ENCODE results near the gene PNPLA3. TPM values are rescaled to one million over a fixed set of nuclear protein-coding genes. Genes with fewer than 3 reads are reported as not detected.

Gene PNPLA3
- polyA plus RNA-seq, 1 of the 3 experiments (the other 2 are of a cell fraction): 3.2 TPM

DNA sequence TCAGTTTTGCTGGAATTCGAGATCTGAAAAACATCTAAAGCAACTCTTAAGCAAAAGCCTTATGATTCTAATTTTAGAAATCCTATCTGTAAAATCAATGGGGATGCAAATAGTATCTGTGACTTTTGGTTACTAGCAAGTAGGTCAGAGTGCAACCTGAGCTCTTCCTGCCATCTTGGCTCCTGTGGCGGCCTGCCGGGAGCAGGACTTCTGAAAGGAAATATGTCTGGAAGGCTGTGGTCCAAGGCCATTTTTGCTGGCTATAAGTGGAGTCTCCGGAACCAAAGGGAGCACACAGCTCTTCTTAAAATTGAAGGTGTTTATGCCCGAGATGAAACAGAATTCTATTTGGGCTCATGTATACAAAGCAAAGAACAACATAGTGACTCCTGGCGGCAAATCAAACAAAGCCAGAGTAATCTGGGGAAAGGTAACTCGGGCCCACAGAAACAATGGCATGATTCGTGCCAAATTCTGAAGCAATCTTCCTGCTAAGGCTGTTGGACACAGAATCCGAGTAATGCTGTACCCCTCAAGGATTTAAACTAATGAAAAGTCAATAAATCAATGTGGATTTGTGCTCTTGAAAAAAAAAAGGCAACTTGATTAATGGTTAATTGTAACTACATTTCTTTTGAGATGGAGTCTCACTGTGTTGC lies 33.3 kb downstream of the PNPLA3 start:
- peaks cover 19% of the 10 kb centered on the region for H3F3A ChIP-seq (replicated peaks; ENCODE audit: insufficient read depth)
- no peaks in the 10 kb centered on the region for H3K27me3 ChIP-seq (ENCODE audit: insufficient read depth)
- H3K9ac ChIP-seq: no peak overlapping the region; the same call in 1 of the 2 replicates
- no peak overlapping the region for H3K27ac ChIP-seq (ENCODE audit: low read depth in 2 of 2, low read length in 1 of 2)
- CTCF ChIA-PET: interaction anchor here (0.7 to 1.4 kb wide), 2 partner anchors 36 to 125 kb away, joined by 3 read pairs; no protein-coding TSS in a partner anchor
- no peak for DNase-seq
- H3K4me2 ChIP-seq: peak overlapping the region; percentile 96
- no peak overlapping the region for H2AFZ ChIP-seq (ENCODE audit: low read depth)
- peaks cover 15% of the 10 kb centered on the region; the same call in 1 of the 2 replicates for H4K20me1 ChIP-seq (ENCODE audit: insufficient read depth)
- TF ChIP-seq, protein P1, sequence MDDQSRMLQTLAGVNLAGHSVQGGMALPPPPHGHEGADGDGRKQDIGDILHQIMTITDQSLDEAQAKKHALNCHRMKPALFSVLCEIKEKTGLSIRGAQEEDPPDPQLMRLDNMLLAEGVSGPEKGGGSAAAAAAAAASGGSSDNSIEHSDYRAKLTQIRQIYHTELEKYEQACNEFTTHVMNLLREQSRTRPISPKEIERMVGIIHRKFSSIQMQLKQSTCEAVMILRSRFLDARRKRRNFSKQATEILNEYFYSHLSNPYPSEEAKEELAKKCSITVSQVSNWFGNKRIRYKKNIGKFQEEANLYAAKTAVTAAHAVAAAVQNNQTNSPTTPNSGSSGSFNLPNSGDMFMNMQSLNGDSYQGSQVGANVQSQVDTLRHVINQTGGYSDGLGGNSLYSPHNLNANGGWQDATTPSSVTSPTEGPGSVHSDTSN (IDR thresholded peaks at IDR 0.05): no peak
- no peak for TF ChIP-seq FOSL2 (IDR thresholded peaks at IDR 0.05; ENCODE audit: borderline replicate concordance, low read depth)
- TF ChIP-seq, protein P2, sequence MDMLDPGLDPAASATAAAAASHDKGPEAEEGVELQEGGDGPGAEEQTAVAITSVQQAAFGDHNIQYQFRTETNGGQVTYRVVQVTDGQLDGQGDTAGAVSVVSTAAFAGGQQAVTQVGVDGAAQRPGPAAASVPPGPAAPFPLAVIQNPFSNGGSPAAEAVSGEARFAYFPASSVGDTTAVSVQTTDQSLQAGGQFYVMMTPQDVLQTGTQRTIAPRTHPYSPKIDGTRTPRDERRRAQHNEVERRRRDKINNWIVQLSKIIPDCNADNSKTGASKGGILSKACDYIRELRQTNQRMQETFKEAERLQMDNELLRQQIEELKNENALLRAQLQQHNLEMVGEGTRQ (IDR thresholded peaks at IDR 0.05; ENCODE audit: borderline replicate concordance, low read depth, low read length): no peak
- TF ChIP-seq GATA2 (CRISPR knock-in tag; IDR thresholded peaks at IDR 0.05): no peak
- TF ChIP-seq TCF12 (IDR thresholded peaks at IDR 0.05): no peak
- TF ChIP-seq SIN3A (IDR thresholded peaks at IDR 0.05; ENCODE audit: borderline replicate concordance, low read depth, low read length): no peak
- H3K9me2 ChIP-seq: no peaks in the 10 kb centered on the region
- peak overlapping the region; percentile 86 to 89; a peak in 3 of 4 replicates for H3K4me3 ChIP-seq (ENCODE audit: low read depth in 2 of 2, low read length in 1 of 2)
- H3K79me2 ChIP-seq (ENCODE audit: insufficient read depth): peaks cover 61% of the 10 kb centered on the region
- POLR2A ChIA-PET: no interaction called here
- no peaks in the 10 kb centered on the region for H3K9me3 ChIP-seq
- WGBS (ENCODE audit: low lambda C conversion rate): 83% methylated on average over 9 of the region's 9 CpGs
- H3K36me3 ChIP-seq (replicated peaks in 1 of 2; ENCODE audit: control insufficient read depth in 1 of 2, insufficient read depth in 2 of 2, low read length in 1 of 2): peaks cover 0 to 6% of the 10 kb centered on the region in 2 experiments
- peaks cover 8 to 17% of the 10 kb centered on the region in 2 experiments; a peak in 3 of 4 replicates for H3K4me1 ChIP-seq (ENCODE audit: control insufficient read depth in 1 of 2, insufficient read depth in 2 of 2, low read depth in 1 of 2, low read length in 1 of 2)

DNA sequence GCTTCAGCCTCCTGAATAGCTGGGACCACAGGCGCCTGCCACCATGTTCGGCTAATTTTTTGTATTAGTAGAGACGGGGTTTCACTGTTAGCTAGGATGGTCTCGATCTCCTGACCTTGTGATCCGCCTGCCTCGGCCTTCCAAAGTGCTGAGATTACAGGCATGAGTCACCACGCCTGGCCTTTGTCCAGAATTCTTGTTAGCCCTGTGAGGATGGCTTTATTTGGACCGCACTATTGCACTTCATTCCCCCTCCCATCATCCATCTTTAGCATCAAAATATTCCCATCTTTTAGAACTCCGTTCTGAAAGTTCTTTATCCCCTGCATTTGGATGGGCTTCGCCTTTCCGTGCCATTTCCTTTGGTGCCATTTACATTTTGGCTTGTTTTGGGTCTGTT lies 34.3 kb downstream of the PNPLA3 start:
- H2AFZ ChIP-seq (ENCODE audit: low read depth): no peak overlapping the region
- H3K9ac ChIP-seq: no peak overlapping the region
- no peak overlapping the region for H3K4me2 ChIP-seq
- H3K79me2 ChIP-seq (ENCODE audit: insufficient read depth): peaks cover 66% of the 10 kb centered on the region
- ChIA-PET CTCF (interaction anchor here (1.4 kb wide), 1 partner anchor 124 kb away, joined by 3 read pairs; no protein-coding TSS in a partner anchor), POLR2A (no interaction called here)
- no peak for TF ChIP-seq SIN3A (IDR thresholded peaks at IDR 0.05; ENCODE audit: borderline replicate concordance, low read depth, low read length)
- TF ChIP-seq GATA2 (CRISPR knock-in tag; IDR thresholded peaks at IDR 0.05): no peak
- TF ChIP-seq, protein P2 (IDR thresholded peaks at IDR 0.05; ENCODE audit: borderline replicate concordance, low read depth, low read length): no peak
- TF ChIP-seq, protein P3, sequence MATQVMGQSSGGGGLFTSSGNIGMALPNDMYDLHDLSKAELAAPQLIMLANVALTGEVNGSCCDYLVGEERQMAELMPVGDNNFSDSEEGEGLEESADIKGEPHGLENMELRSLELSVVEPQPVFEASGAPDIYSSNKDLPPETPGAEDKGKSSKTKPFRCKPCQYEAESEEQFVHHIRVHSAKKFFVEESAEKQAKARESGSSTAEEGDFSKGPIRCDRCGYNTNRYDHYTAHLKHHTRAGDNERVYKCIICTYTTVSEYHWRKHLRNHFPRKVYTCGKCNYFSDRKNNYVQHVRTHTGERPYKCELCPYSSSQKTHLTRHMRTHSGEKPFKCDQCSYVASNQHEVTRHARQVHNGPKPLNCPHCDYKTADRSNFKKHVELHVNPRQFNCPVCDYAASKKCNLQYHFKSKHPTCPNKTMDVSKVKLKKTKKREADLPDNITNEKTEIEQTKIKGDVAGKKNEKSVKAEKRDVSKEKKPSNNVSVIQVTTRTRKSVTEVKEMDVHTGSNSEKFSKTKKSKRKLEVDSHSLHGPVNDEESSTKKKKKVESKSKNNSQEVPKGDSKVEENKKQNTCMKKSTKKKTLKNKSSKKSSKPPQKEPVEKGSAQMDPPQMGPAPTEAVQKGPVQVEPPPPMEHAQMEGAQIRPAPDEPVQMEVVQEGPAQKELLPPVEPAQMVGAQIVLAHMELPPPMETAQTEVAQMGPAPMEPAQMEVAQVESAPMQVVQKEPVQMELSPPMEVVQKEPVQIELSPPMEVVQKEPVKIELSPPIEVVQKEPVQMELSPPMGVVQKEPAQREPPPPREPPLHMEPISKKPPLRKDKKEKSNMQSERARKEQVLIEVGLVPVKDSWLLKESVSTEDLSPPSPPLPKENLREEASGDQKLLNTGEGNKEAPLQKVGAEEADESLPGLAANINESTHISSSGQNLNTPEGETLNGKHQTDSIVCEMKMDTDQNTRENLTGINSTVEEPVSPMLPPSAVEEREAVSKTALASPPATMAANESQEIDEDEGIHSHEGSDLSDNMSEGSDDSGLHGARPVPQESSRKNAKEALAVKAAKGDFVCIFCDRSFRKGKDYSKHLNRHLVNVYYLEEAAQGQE (IDR thresholded peaks at IDR 0.05; ENCODE audit: low read depth, low read length): no peak
- TF ChIP-seq MXI1 (IDR thresholded peaks at IDR 0.05; ENCODE audit: low read depth, low read length): no peak
- TF ChIP-seq NRF1 (IDR thresholded peaks at IDR 0.05; ENCODE audit: low read depth, low read length): no peak
- no peak for TF ChIP-seq ELF1 (IDR thresholded peaks at IDR 0.05)
- no peak for TF ChIP-seq CHD2 (IDR thresholded peaks at IDR 0.05; ENCODE audit: low read length, partially characterized antibody)
- TF ChIP-seq POLR2AphosphoS5 (IDR thresholded peaks at IDR 0.05; ENCODE audit: low read depth, low read length): no peak
- no peak for TF ChIP-seq MEF2A (IDR thresholded peaks at IDR 0.05; ENCODE audit: borderline replicate concordance, low read depth)
- no peak for TF ChIP-seq EZH2phosphoT487 (IDR thresholded peaks at IDR 0.05; ENCODE audit: borderline replicate concordance, low read depth)
- no peak for TF ChIP-seq RXRA (IDR thresholded peaks at IDR 0.05; ENCODE audit: borderline replicate concordance, low read depth)
- H3F3A ChIP-seq (replicated peaks; ENCODE audit: insufficient read depth): peaks cover 19% of the 10 kb centered on the region
- no peaks in the 10 kb centered on the region for H3K9me2 ChIP-seq
- no peak overlapping the region for H3K27ac ChIP-seq (ENCODE audit: low read depth in 2 of 2, low read length in 1 of 2)
- no peaks in the 10 kb centered on the region for H3K27me3 ChIP-seq (ENCODE audit: insufficient read depth)
- no peak overlapping the region for H3K4me3 ChIP-seq (ENCODE audit: low read depth in 2 of 2, low read length in 1 of 2)
- H3K9me3 ChIP-seq: no peaks in the 10 kb centered on the region
- peaks cover 8 to 17% of the 10 kb centered on the region in 2 experiments; a peak in 3 of 4 replicates for H3K4me1 ChIP-seq (ENCODE audit: control insufficient read depth in 1 of 2, insufficient read depth in 2 of 2, low read depth in 1 of 2, low read length in 1 of 2)
- WGBS (ENCODE audit: low lambda C conversion rate): 64% methylated on average over 6 of the region's 11 CpGs
- peaks cover 0 to 6% of the 10 kb centered on the region in 2 experiments for H3K36me3 ChIP-seq (replicated peaks in 1 of 2; ENCODE audit: control insufficient read depth in 1 of 2, insufficient read depth in 2 of 2, low read length in 1 of 2)
- no peak for DNase-seq
- peaks cover 15% of the 10 kb centered on the region; the same call in 1 of the 2 replicates for H4K20me1 ChIP-seq (ENCODE audit: insufficient read depth)

Data from SK-N-SH (cell line).